Neutrophil (primary cell): ENCODE results near the gene TMPRSS4.

Source experiments
- H3K27ac ChIP-seq: fragments of 200-600 bp; sonication (generic); 2 replicates; pipeline ENCODE4 v1.5.1; 2016; ENCODE audit warnings: mild to moderate bottlenecking, moderate library complexity
- H3K27me3 ChIP-seq: fragments of 200-600 bp; sonication (generic); 2 replicates; pipeline ENCODE4 v1.6.0; 2016; ENCODE audit warnings: mild to moderate bottlenecking
- H3K36me3 ChIP-seq: fragments of 200-600 bp; sonication (generic); 2 replicates; pipeline ENCODE4 v1.5.1; 2017
- H3K4me1 ChIP-seq, 2 experiments: fragments of 200-600 bp in 1 of 2; sonication (generic) in 1 of 2; 1 replicate in 1 of 2; 2 replicates in 1 of 2; pipeline versions ENCODE4 v1.5.1 to v1.6.1; 2013 to 2016; ENCODE audit warnings: low read depth in 1 of 2, low read length in 1 of 2, mild to moderate bottlenecking in 1 of 2, moderate library complexity in 1 of 2; ENCODE audit not compliant: control insufficient read depth in 1 of 2, insufficient read depth in 1 of 2
- H3K4me3 ChIP-seq, 2 experiments: fragments of 200-600 bp in 1 of 2; sonication (generic) in 1 of 2; 1 replicate in 1 of 2; 2 replicates in 1 of 2; pipeline ENCODE4 v1.5.1; 2013 to 2016; ENCODE audit warnings: low read depth in 1 of 2, low read length in 1 of 2, mild to moderate bottlenecking in 1 of 2, moderate library complexity in 1 of 2
- H3K9me3 ChIP-seq: fragments of 200-600 bp; sonication (generic); 2 replicates; pipeline ENCODE4 v1.5.1; 2016
- TF ChIP-seq, protein P1 (sequence below): fragments of 200-600 bp; sonication (generic); IDR thresholded peaks from 2 replicates; pipeline ENCODE4 v1.5.1; 2016; ENCODE audit warnings: antibody characterized with exemption

TMPRSS4 gene

DNA sequence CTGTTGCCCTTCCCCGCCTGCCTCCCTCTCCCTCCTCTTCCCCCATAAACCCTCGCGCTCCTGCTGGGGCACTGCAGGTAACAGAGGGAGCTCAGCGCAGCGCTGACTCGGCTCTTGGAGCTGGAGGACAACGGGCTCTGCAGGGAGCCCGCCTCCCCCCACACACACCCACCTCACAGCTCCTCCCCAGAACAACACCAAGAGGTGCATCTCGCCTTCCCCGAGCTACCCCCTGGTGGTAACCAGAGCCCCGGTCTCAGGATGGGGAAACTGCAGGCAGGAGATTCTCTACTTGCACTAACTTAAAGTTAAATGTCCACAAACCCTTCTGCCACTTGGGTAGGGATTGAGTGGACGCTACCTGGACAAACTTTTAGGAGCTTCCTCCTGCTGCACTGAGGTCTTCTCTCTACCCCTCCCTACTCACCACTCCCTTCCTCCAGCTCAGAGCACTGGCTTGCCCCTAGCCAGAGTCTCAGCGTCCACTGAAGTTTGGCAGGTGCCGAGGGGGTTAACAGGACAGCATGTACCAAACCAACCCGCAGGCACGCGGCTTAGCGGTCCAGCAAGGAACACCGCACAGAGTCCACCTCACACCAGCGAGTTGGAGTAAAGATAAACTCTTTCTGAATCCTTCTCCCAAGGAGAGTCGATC is 79.8 kb downstream of the TMPRSS4 start:
- H3K27me3 ChIP-seq: peaks cover 78% of the 10 kb centered on the region
- TF ChIP-seq, protein P1, sequence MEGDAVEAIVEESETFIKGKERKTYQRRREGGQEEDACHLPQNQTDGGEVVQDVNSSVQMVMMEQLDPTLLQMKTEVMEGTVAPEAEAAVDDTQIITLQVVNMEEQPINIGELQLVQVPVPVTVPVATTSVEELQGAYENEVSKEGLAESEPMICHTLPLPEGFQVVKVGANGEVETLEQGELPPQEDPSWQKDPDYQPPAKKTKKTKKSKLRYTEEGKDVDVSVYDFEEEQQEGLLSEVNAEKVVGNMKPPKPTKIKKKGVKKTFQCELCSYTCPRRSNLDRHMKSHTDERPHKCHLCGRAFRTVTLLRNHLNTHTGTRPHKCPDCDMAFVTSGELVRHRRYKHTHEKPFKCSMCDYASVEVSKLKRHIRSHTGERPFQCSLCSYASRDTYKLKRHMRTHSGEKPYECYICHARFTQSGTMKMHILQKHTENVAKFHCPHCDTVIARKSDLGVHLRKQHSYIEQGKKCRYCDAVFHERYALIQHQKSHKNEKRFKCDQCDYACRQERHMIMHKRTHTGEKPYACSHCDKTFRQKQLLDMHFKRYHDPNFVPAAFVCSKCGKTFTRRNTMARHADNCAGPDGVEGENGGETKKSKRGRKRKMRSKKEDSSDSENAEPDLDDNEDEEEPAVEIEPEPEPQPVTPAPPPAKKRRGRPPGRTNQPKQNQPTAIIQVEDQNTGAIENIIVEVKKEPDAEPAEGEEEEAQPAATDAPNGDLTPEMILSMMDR: no peak
- no peak overlapping the region for H3K4me3 ChIP-seq
- no peaks in the 10 kb centered on the region for H3K36me3 ChIP-seq
- peaks cover 0 to 11% of the 10 kb centered on the region in 2 experiments for H3K4me1 ChIP-seq
- no peaks in the 10 kb centered on the region for H3K9me3 ChIP-seq
- no peak overlapping the region for H3K27ac ChIP-seq

DNA sequence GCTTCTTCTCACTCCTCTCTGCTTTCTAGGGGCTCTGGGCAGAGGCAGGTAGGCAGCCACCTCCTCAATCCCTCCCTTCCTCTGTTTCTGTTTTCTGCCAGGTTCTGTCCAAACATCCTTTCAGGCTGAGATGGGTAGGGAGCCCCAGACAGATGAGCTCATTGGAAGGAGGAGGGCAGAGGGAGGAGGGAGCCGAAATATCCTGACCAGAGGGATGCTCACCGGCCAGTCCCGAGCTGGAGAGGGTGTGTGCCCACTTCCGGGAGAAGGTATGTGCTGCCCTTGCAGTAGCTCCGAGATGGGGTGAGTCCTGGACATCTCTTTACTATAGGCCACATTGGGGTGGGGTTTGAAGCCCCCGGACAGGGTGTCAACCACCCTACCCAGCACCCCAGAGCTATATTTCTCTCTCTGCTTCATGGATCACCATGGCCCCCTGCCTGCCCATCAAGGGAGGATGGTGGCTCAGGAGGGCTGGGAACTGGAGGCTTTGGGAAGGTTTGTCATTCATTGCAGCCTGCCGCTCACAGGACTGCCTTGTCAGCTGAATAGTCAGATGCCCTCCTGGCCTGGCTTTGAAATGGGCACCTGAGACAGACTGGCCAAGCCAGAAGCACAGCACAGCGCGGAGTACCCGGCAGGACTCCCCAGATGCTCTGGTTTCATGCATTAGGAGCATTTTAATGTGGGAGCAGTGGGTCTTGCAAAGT is 80.5 kb downstream of the TMPRSS4 start:
- TF ChIP-seq, protein P1: no peak
- peaks cover 72% of the 10 kb centered on the region for H3K27me3 ChIP-seq

DNA sequence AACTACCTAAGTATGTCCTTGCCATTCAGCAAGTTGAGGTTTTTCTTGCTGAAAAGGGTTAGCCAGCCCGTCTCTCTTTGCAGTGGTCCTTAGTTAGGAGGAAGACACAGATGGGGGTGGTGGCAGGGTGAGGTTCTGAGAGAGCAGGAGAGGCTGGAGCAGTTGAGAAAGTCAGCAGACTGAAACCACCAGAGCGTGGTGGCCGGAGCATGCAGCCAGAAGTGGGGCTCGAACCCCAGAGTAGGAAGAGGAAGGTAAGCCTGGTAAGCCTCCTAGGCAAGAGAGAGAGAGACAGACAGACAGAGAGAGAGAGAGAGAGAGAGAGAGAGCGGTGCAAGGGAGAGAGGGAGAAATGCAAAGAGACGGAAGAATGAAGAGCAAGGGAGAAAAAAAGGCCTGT is 84.9 kb downstream of the TMPRSS4 start:
- Histone ChIP-seq H3K36me3 (no peaks in the 10 kb centered on the region), H3K9me3 (no peaks in the 10 kb centered on the region), H3K27me3 (peaks cover 27% of the 10 kb centered on the region), H3K4me3 (no peak overlapping the region), H3K4me1 (peaks cover 11 to 12% of the 10 kb centered on the region in 2 experiments), H3K27ac (no peak overlapping the region)
- TF ChIP-seq, protein P1: no peak

More for the DNA sequence above, 80.5 kb downstream of the TMPRSS4 start:
- H3K9me3 ChIP-seq: no peaks in the 10 kb centered on the region
- H3K4me3 ChIP-seq: no peak overlapping the region
- no peak overlapping the region for H3K27ac ChIP-seq
- H3K4me1 ChIP-seq: peaks cover 0 to 11% of the 10 kb centered on the region in 2 experiments
- H3K36me3 ChIP-seq: no peaks in the 10 kb centered on the region

DNA sequence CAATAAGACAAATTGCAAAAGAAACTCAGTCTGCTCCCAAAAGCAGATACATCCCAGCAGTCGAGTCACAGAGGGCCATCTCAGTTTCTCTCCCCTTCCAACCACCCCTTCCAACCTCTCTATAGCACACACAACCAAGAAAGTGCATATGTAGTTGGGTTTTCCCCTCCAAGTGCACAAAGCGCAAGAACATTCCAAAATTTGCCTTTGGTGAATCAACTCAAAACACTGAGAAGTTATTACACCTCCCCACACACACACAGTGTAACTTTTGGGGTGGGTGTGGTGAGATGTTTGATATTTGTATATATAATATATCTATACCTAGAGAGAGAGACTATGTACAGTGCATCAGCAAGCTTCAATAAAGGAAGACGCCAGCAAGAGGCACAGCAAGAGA is 86.0 kb downstream of the TMPRSS4 start:
- Histone ChIP-seq H3K4me3 (no peak overlapping the region), H3K9me3 (no peaks in the 10 kb centered on the region), H3K27ac (no peak overlapping the region), H3K4me1 (peaks cover 11 to 12% of the 10 kb centered on the region in 2 experiments), H3K36me3 (no peaks in the 10 kb centered on the region), H3K27me3 (peaks cover 25% of the 10 kb centered on the region)
- TF ChIP-seq, protein P1: no peak

DNA sequence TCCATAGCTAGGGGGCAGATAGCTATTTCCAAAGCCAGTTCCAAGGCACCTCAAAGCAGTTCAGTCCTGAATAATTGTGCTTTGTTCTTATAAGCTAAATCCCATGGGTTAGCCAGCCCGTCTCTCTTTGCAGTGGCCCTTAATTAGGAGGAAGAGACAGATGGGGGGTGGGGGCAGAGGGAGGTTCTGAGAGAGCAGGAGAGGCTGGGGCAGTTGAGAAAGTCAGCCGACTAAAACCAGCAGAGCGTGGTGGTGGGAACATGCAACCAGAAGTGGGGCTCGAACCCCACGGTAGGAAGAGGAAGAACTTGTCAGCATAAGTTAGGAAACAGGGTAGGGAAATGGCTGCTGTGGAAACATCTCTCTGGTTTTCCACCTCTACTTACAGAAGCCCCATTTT is 86.6 kb downstream of the TMPRSS4 start:
- peaks cover 24% of the 10 kb centered on the region for H3K27me3 ChIP-seq
- H3K36me3 ChIP-seq: no peaks in the 10 kb centered on the region
- no peak overlapping the region for H3K27ac ChIP-seq
- no peaks in the 10 kb centered on the region for H3K9me3 ChIP-seq
- TF ChIP-seq, protein P1: no peak
- peaks cover 11 to 12% of the 10 kb centered on the region in 2 experiments for H3K4me1 ChIP-seq
- H3K4me3 ChIP-seq: no peak overlapping the region
